Neutrophil (primary cell): ENCODE data around the gene FABP7.

Experiments
- H3K27ac ChIP-seq: fragments of 200-600 bp; sonication (generic); 2 replicates; pipeline ENCODE4 v1.5.1; 2016; ENCODE audit warnings: mild to moderate bottlenecking, moderate library complexity
- H3K27me3 ChIP-seq: fragments of 200-600 bp; sonication (generic); 2 replicates; pipeline ENCODE4 v1.6.0; 2016; ENCODE audit warnings: mild to moderate bottlenecking
- H3K36me3 ChIP-seq: fragments of 200-600 bp; sonication (generic); 2 replicates; pipeline ENCODE4 v1.5.1; 2017
- H3K4me1 ChIP-seq, 2 experiments: fragments of 200-600 bp in 1 of 2; sonication (generic) in 1 of 2; 1 replicate in 1 of 2; 2 replicates in 1 of 2; pipeline versions ENCODE4 v1.5.1 to v1.6.1; 2013 to 2016; ENCODE audit warnings: low read depth in 1 of 2, low read length in 1 of 2, mild to moderate bottlenecking in 1 of 2, moderate library complexity in 1 of 2; ENCODE audit not compliant: control insufficient read depth in 1 of 2, insufficient read depth in 1 of 2
- H3K4me3 ChIP-seq, 2 experiments: fragments of 200-600 bp in 1 of 2; sonication (generic) in 1 of 2; 1 replicate in 1 of 2; 2 replicates in 1 of 2; pipeline ENCODE4 v1.5.1; 2013 to 2016; ENCODE audit warnings: low read depth in 1 of 2, low read length in 1 of 2, mild to moderate bottlenecking in 1 of 2, moderate library complexity in 1 of 2
- H3K9me3 ChIP-seq: fragments of 200-600 bp; sonication (generic); 2 replicates; pipeline ENCODE4 v1.5.1; 2016
- CTCF ChIP-seq: fragments of 200-600 bp; sonication (generic); IDR thresholded peaks from 2 replicates; pipeline ENCODE4 v1.5.1; 2016; ENCODE audit warnings: antibody characterized with exemption

Gene FABP7

GRCh38 chr6:122779667-122780066 is at the start of gene FABP7:
TSS of gene FABP7 (plus strand) at chr6:122779716. CDS start at chr6:122779795, 79 bp downstream.
- Histone ChIP-seq H3K27me3 (peaks cover 83% of the 10 kb centered on the region), H3K27ac (no peak within 1 kb of the TSS), H3K9me3 (no peaks in the 10 kb centered on the region), H3K36me3 (no peaks in the 10 kb centered on the region), H3K4me1 (no peaks in the 10 kb centered on the region), H3K4me3 (no peak within 1 kb of the TSS)
- no peak for TF ChIP-seq CTCF

- Histone ChIP-seq H3K4me3 (no peak overlapping the region), H3K9me3 (no peaks in the 10 kb centered on the region), H3K27ac (no peak overlapping the region), H3K27me3 (peaks cover 24% of the 10 kb centered on the region), H3K4me1 (peaks cover 0 to 7% of the 10 kb centered on the region in 2 experiments), H3K36me3 (no peaks in the 10 kb centered on the region)
- TF ChIP-seq CTCF, result no peak
These were observed 49.2 kb upstream of the FABP7 start for GRCh38 chr6:122730334-122730733.

GRCh38 chr6:122730775-122731386 is 48.6 kb upstream of the FABP7 start:
- peak; percentile 20 for TF ChIP-seq CTCF
- H3K27me3 ChIP-seq, result peaks cover 26% of the 10 kb centered on the region
- no peak overlapping the region for H3K27ac ChIP-seq

GRCh38 chr6:122733259-122733658 is 46.3 kb upstream of the FABP7 start:
- Histone ChIP-seq H3K4me3 (no peak overlapping the region), H3K27ac (no peak overlapping the region), H3K4me1 (peaks cover 0 to 7% of the 10 kb centered on the region in 2 experiments), H3K9me3 (no peaks in the 10 kb centered on the region), H3K36me3 (no peaks in the 10 kb centered on the region), H3K27me3 (peaks cover 44% of the 10 kb centered on the region)
- TF ChIP-seq CTCF, result no peak

More at GRCh38 chr6:122730775-122731386, 48.6 kb upstream of the FABP7 start:
- no peaks in the 10 kb centered on the region for H3K9me3 ChIP-seq
- peaks cover 0 to 7% of the 10 kb centered on the region in 2 experiments for H3K4me1 ChIP-seq
- no peak overlapping the region for H3K4me3 ChIP-seq
- no peaks in the 10 kb centered on the region for H3K36me3 ChIP-seq

- Histone ChIP-seq H3K9me3 (no peaks in the 10 kb centered on the region), H3K4me3 (no peak overlapping the region), H3K27ac (no peak overlapping the region), H3K27me3 (peaks cover 43% of the 10 kb centered on the region), H3K4me1 (peaks cover 0 to 7% of the 10 kb centered on the region in 2 experiments), H3K36me3 (no peaks in the 10 kb centered on the region)
- no peak for TF ChIP-seq CTCF
These were observed 44.8 kb upstream of the FABP7 start for GRCh38 chr6:122734529-122735395.
